Measurements from ENCODE around the gene KIF3C. TPM values are rescaled to one million over a fixed set of nuclear protein-coding genes. Genes with fewer than 3 reads are reported as not detected.

Gene KIF3C
- total and polyA plus RNA-seq, 2 of the 8 experiments (the other 6 are each of a cell fraction or from before 2014, with no cell fraction given), result 13.4 to 58.1 TPM

DNA sequence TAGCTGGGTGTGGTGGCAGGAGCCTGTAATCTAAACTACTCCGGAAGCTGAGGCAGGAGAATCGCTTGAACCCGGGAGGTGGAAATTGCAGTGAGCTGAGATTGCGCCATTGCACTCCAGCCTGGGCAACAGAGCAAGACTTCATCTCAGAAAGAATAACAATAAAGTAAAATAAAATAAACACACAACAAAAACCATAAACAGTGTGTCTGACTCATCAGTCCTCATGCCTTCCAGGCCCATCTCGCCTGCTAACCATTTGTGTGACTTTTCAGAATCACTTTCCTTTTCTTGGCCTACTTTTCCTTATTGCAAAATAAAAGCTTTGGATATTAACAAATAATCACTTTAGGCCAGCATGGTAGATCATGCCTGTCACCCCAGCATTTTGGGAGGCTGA is 62.0 kb downstream of the KIF3C start:
- Histone ChIP-seq H3K23me2 (ENCODE audit: low read depth, low read length) (no peaks in the 10 kb centered on the region), H3K56ac (replicated peaks; ENCODE audit: insufficient read length, low read depth, low read length) (no peak overlapping the region), H3K27me3 (replicated peaks in 1 of 4; ENCODE audit: control insufficient read depth in 3 of 4, extremely low read depth in 1 of 4, insufficient read depth in 3 of 4, low read length in 3 of 4) (no peaks in the 10 kb centered on the region), H3K23ac (ENCODE audit: insufficient read length) (no peak overlapping the region), H2BK12ac (ENCODE audit: low read depth, low read length) (no peak overlapping the region), H3K79me2 (ENCODE audit: control insufficient read depth in 1 of 2, insufficient read depth in 2 of 2, low read length in 2 of 2) (no peaks in the 10 kb centered on the region), H3K79me1 (ENCODE audit: low read depth, low read length) (no peaks in the 10 kb centered on the region), H3K9ac (replicated peaks in 1 of 4; ENCODE audit: extremely low read depth in 1 of 4, low read depth in 3 of 4, low read length in 3 of 4) (no peak overlapping the region), H4K8ac (ENCODE audit: extremely low read depth, insufficient read depth, low read length) (no peak overlapping the region), H4K91ac (replicated peaks; ENCODE audit: insufficient read length, low read length) (no peak overlapping the region), H3K27ac (ENCODE audit: low read depth, low read length) (no peak overlapping the region), H3K4ac (replicated peaks; ENCODE audit: insufficient read length, low read depth, low read length) (no peak overlapping the region), H3K4me1 (replicated peaks in 1 of 4; ENCODE audit: control insufficient read depth in 3 of 4, insufficient read depth in 4 of 4, low read length in 3 of 4) (0 out of 7 replicates have a peak, but pooled peaks cover 0 to 2% (median 0%) of the 10 kb centered on the region in 4 experiments), H2BK20ac (ENCODE audit: low read length) (no peak overlapping the region), H4K20me1 (replicated peaks in 1 of 2; ENCODE audit: control insufficient read depth in 1 of 2, insufficient read depth in 2 of 2, low read length in 2 of 2) (no peaks in the 10 kb centered on the region), H3K14ac (ENCODE audit: insufficient read length) (no peak overlapping the region), H3K9me3 (ENCODE audit: insufficient read depth in 2 of 2, low read depth in 1 of 2, low read length in 1 of 2) (no peaks in the 10 kb centered on the region), H4K5ac (ENCODE audit: insufficient read length, low read depth, low read length) (no peak overlapping the region), H3K4me2 (ENCODE audit: insufficient read depth in 1 of 2, low read depth in 2 of 2, low read length in 2 of 2) (no peak overlapping the region), H2BK5ac (ENCODE audit: low read depth, low read length) (no peak overlapping the region), H2AFZ (ENCODE audit: low read length) (no peak overlapping the region), H2AK5ac (ENCODE audit: low read depth, low read length) (no peak overlapping the region), H2BK15ac (ENCODE audit: low read length) (no peak overlapping the region), H3K4me3 (ENCODE audit: extremely low read depth in 1 of 4, insufficient read depth in 2 of 4, low read depth in 3 of 4, low read length in 4 of 4) (no peak overlapping the region), H2BK120ac (replicated peaks; ENCODE audit: low read depth, low read length) (no peak overlapping the region), H3K18ac (ENCODE audit: extremely low read depth, low read length) (no peak overlapping the region), H3K36me3 (ENCODE audit: control insufficient read depth in 2 of 4, insufficient read depth in 4 of 4, low read length in 3 of 4) (no peaks in the 10 kb centered on the region)
- no peak for DNase-seq (ENCODE audit: low read depth in 1 of 2, low spot score in 2 of 2)
- 93% methylated on average over 5 of the region's 5 CpGs; no CpG with 5 or more reads in 1 of the 2 experiments for WGBS, 2 experiments (ENCODE audit: extremely low coverage in 1 of 2, insufficient coverage in 1 of 2, insufficient read length in 1 of 2, insufficient replicate concordance in 2 of 2, low coverage in 1 of 2, low lambda C conversion rate in 2 of 2, missing lambda C conversion rate in 1 of 2)
- POLR2A ChIA-PET (ENCODE audit: partially characterized antibody), result interaction anchor here (0.9 kb wide), 1 partner anchor 30 kb away, joined by 3 read pairs; no protein-coding TSS in a partner anchor
- CTCF ChIA-PET (ENCODE audit: partially characterized antibody), result no interaction called here
- no peak for FAIRE-seq
- TF ChIP-seq EP300 (IDR thresholded peaks at IDR 0.05; ENCODE audit: borderline replicate concordance in 1 of 2, low read depth in 2 of 2, low read length in 2 of 2) (no peak), CBX8 (IDR thresholded peaks at IDR 0.05; ENCODE audit: borderline replicate concordance, low read depth, low read length) (no peak), YY1 (IDR thresholded peaks at IDR 0.05; ENCODE audit: low read depth, low read length) (no peak), SP2 (IDR thresholded peaks at IDR 0.05; ENCODE audit: low read length) (no peak), FOSL1 (IDR thresholded peaks at IDR 0.05; ENCODE audit: insufficient read depth, low read depth, low read length) (no peak), JUN (IDR thresholded peaks at IDR 0.05; ENCODE audit: low read depth, low read length) (no peak), SIX5 (IDR thresholded peaks at IDR 0.05; ENCODE audit: low read depth, low read length) (no peak), SRF (IDR thresholded peaks at IDR 0.05; ENCODE audit: low read depth, low read length) (no peak), HDAC6 (IDR thresholded peaks at IDR 0.05; ENCODE audit: low read depth, low read length) (no peak), PHF8 (conservative IDR thresholded peaks at IDR 0.05; ENCODE audit: low read depth, low read length) (no peak), NANOG (IDR thresholded peaks at IDR 0.05; ENCODE audit: insufficient read depth, low read depth, low read length, poor library complexity, severe bottlenecking) (no peak), RNF2 (IDR thresholded peaks at IDR 0.05; ENCODE audit: borderline replicate concordance, low read depth, low read length, missing control alignments, poor library complexity, severe bottlenecking) (no peak), ZNF274 (IDR thresholded peaks at IDR 0.05; ENCODE audit: borderline replicate concordance, extremely low read depth, low read length) (no peak), CREB1 (IDR thresholded peaks at IDR 0.05) (no peak), KDM5A (IDR thresholded peaks at IDR 0.05; ENCODE audit: low read length) (no peak)

All from H1 (cell line).